ENCODE data around the gene ARHGDIB.

Gene ARHGDIB

DNA sequence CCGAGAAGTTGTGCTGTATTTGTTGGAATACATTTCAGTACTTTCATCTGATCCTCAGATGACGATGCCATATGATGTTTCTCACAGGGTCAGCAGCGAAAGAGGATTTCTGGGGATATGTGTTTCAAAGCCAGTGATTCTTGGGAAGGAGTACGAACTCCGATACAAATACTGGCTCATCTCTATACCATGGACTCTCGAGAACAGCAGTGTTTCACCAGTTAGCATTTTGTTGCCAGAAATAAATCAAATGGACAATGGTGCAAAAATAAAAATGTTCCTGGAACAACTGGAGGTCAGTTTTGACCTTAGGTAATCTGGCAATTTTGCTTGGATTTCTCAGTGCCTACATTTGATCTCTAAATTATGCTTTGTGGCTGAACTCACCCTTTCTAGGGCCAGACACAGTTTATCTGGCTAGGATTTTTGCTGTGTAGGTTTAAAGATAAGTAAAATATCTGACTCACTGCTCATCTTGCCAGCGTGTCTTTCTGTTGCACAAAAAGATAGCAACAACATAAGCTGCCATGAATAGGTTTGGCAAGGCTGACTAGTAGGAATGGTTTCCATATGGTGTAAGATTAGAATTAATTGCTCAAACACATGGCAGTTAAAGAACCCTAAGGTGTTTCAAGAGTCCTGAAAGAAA lies 64.8 kb downstream of the ARHGDIB start:
- TF ChIP-seq, protein P1, sequence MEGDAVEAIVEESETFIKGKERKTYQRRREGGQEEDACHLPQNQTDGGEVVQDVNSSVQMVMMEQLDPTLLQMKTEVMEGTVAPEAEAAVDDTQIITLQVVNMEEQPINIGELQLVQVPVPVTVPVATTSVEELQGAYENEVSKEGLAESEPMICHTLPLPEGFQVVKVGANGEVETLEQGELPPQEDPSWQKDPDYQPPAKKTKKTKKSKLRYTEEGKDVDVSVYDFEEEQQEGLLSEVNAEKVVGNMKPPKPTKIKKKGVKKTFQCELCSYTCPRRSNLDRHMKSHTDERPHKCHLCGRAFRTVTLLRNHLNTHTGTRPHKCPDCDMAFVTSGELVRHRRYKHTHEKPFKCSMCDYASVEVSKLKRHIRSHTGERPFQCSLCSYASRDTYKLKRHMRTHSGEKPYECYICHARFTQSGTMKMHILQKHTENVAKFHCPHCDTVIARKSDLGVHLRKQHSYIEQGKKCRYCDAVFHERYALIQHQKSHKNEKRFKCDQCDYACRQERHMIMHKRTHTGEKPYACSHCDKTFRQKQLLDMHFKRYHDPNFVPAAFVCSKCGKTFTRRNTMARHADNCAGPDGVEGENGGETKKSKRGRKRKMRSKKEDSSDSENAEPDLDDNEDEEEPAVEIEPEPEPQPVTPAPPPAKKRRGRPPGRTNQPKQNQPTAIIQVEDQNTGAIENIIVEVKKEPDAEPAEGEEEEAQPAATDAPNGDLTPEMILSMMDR (IDR thresholded peaks at IDR 0.05; ENCODE audit: insufficient read depth, low read depth, low read length, missing control alignments), result no peak
- H3K4me3 ChIP-seq (ENCODE audit: low read depth, low read length), result no peak overlapping the region
- no peak for DNase-seq (ENCODE audit: low read depth)

DNA sequence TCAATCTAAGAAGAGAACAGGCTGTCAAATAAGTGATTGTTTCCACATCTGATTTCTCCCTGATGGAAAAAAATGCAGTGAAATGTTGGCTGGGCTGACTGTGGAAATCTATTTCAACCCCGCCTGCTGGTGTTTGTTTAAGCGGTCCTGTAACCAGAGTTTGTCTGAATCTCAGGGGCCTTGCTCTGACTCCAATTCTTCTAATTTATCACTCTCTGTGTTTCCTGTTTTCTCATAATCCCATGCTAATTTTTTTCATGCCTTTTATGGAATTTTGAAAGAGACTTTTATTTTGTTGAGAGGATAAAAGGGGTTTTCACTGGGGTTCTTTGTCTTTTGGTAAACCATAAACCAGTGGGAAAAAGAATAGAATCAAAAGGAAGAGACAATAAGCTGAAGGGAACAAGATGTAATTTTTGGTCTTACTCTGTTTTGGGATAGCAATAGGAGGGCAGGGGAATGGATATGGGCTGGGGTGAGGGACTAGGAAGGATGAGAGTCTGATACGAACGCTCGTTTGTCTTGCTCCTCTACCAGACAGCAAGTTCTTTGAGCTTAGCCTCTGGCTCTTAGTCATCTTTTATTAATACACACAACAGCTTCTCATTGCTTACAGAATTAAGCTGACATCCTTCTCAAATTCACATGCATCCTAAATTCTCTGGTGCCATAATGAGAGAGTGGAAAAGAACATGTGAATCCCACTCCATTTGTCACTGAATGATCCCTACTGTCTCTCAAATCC lies 67.7 kb downstream of the ARHGDIB start:
- no peak for DNase-seq (ENCODE audit: low read depth)
- TF ChIP-seq, protein P1 (IDR thresholded peaks at IDR 0.05; ENCODE audit: insufficient read depth, low read depth, low read length, missing control alignments), result no peak
- no peak overlapping the region for H3K4me3 ChIP-seq (ENCODE audit: low read depth, low read length)

DNA sequence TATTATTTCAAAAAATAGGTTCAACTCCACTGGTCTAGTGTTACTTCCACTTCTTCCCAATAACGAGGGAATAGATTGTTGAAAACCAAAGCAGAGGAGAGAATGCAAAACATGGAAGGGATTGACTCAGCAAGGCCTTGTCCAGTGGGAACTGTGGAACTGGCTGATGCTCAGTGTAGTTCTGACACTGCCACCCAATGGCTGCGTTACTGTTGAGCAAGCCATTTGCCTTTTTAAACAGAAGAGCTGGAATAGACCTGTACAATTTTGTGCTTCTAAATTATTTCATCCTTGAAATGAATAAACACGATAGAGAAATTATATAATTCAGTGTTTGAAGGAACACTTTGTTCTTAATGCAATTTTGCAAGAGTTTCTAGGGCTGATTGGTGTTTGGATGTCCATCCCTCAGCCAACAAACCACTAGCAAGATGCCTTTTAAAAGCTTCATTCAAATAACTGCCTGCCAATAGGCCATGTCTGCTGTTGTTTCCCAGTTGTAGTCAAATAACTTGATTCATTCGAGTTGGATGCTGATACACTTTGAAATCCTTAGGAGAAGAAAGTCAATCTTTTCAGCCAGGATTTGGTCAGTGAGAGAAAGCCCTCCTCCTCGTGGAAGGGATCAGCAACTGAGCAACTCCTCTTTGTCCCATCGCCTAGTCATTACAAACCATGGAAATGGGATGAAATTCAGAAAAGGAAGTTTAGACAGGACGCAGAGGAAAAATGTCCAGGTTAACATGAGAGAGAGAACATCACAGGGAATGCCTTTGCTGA lies 68.5 kb downstream of the ARHGDIB start:
- peak; percentile 22 for DNase-seq (ENCODE audit: low read depth)
- TF ChIP-seq, protein P1 (IDR thresholded peaks at IDR 0.05; ENCODE audit: insufficient read depth, low read depth, low read length, missing control alignments), result no peak
- no peak overlapping the region for H3K4me3 ChIP-seq (ENCODE audit: low read depth, low read length)
